ENCODE measurements around the gene GUCY2C.

GUCY2C gene

DNA sequence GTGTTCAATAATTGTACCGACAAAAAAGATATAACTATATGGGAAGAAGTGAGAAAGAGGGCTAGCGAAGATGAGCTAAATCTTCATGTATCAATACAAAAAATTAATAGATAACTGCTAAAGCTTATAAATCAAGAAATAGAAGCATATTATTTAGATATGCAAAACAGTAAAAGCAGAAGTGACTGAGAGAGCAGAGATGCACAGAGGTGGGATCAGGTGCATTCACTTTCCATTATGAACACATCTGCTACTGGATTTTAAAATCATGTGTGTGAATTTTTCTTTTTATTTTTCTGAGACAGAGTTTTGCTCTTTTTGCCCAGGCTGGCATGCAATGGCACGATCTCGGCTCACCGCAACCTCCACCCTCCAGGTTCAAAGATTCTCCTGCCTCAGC, 33.4 kb downstream of the GUCY2C start:
- no peak overlapping the region for H2AFZ ChIP-seq (ENCODE audit: insufficient read depth, low read length, poor library complexity)
- no peak overlapping the region for H3K4ac ChIP-seq (ENCODE audit: low read depth, low read length)
- no peaks in the 10 kb centered on the region for H3K36me3 ChIP-seq (ENCODE audit: control insufficient read depth in 1 of 2, insufficient read depth in 2 of 2, low read length in 2 of 2)
- DNase-seq, result no peak
- H3K79me2 ChIP-seq (ENCODE audit: control insufficient read depth, insufficient read depth, low read length, poor library complexity), result no peaks in the 10 kb centered on the region
- H3K9ac ChIP-seq (ENCODE audit: low read length), result no peak overlapping the region
- H2BK120ac ChIP-seq (ENCODE audit: insufficient read depth, low read length, poor library complexity), result no peak overlapping the region
- no peak overlapping the region for H4K91ac ChIP-seq (ENCODE audit: low read depth, low read length)
- no peaks in the 10 kb centered on the region for H3K4me1 ChIP-seq (ENCODE audit: control insufficient read depth in 1 of 2, insufficient read depth in 2 of 2, low read length in 2 of 2)
- no peak overlapping the region for H3K14ac ChIP-seq (ENCODE audit: low read length)
- H3K4me3 ChIP-seq (ENCODE audit: low read depth, low read length), result no peak overlapping the region
- H3K79me1 ChIP-seq (ENCODE audit: low read length), result no peaks in the 10 kb centered on the region
- no peaks in the 10 kb centered on the region for H3K27me3 ChIP-seq (ENCODE audit: insufficient read depth, low read length)
- H3K4me2 ChIP-seq (ENCODE audit: low read length), result no peak overlapping the region
- no peak overlapping the region for H4K12ac ChIP-seq (ENCODE audit: low read depth, low read length)
- no peak overlapping the region for H4K8ac ChIP-seq (ENCODE audit: low read depth, low read length)
- no peak overlapping the region for H2BK12ac ChIP-seq (ENCODE audit: low read length)
- no peak overlapping the region for H3K27ac ChIP-seq (ENCODE audit: low read depth, low read length)
- WGBS (ENCODE audit: extremely low coverage, insufficient coverage, insufficient read length), result no CpG with 5 or more reads among the region's 5 CpGs
- no peaks in the 10 kb centered on the region for H3K9me3 ChIP-seq (ENCODE audit: insufficient read depth, low read depth, low read length)
- H2BK5ac ChIP-seq (ENCODE audit: low read depth, low read length, poor library complexity), result no peak overlapping the region
- no peak overlapping the region for H2AK5ac ChIP-seq (ENCODE audit: low read length)
- no peak overlapping the region for H3K23ac ChIP-seq (ENCODE audit: low read length)
- H3K18ac ChIP-seq (ENCODE audit: low read length), result no peak overlapping the region

DNA sequence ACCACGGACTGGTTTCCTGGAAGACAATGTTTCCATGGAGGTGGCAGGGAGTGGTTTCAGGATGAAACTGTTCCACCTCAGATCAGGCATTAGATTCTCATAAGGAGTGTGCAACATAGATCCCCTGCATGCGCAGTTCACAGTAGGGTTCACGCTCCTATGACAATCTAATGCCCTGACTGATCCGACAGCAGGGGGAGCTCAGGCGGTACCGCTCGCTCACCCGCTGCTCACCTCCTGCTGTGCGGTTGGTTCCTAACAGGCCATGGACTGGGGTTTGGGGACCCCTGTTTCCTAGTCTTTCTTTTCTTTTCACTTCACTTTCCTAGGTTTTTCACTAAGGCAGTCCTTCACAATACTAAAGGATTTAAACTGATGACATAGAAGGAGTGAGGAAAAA, 39.6 kb downstream of the GUCY2C start:
- no peak overlapping the region for H3K23ac ChIP-seq (ENCODE audit: low read length)
- no peak overlapping the region for H3K27ac ChIP-seq (ENCODE audit: low read depth, low read length)
- no peak overlapping the region for H4K12ac ChIP-seq (ENCODE audit: low read depth, low read length)
- no peak overlapping the region for H3K4me3 ChIP-seq (ENCODE audit: low read depth, low read length)
- H4K91ac ChIP-seq (ENCODE audit: low read depth, low read length), result no peak overlapping the region
- H3K4ac ChIP-seq (ENCODE audit: low read depth, low read length), result no peak overlapping the region
- H2BK120ac ChIP-seq (ENCODE audit: insufficient read depth, low read length, poor library complexity), result no peak overlapping the region
- WGBS (ENCODE audit: extremely low coverage, insufficient coverage, insufficient read length), result no CpG with 5 or more reads among the region's 9 CpGs
- no peak overlapping the region for H3K14ac ChIP-seq (ENCODE audit: low read length)
- H2BK5ac ChIP-seq (ENCODE audit: low read depth, low read length, poor library complexity), result no peak overlapping the region
- H2BK12ac ChIP-seq (ENCODE audit: low read length), result no peak overlapping the region
- H3K4me1 ChIP-seq (ENCODE audit: control insufficient read depth in 1 of 2, insufficient read depth in 2 of 2, low read length in 2 of 2), result no peaks in the 10 kb centered on the region
- H2AFZ ChIP-seq (ENCODE audit: insufficient read depth, low read length, poor library complexity), result no peak overlapping the region
- no peak overlapping the region for H4K8ac ChIP-seq (ENCODE audit: low read depth, low read length)
- H3K9ac ChIP-seq (ENCODE audit: low read length), result no peak overlapping the region
- no peak overlapping the region for H3K4me2 ChIP-seq (ENCODE audit: low read length)
- H3K18ac ChIP-seq (ENCODE audit: low read length), result no peak overlapping the region
- H3K9me3 ChIP-seq (ENCODE audit: insufficient read depth, low read depth, low read length), result no peaks in the 10 kb centered on the region
- no peaks in the 10 kb centered on the region for H3K79me2 ChIP-seq (ENCODE audit: control insufficient read depth, insufficient read depth, low read length, poor library complexity)
- no peaks in the 10 kb centered on the region for H3K79me1 ChIP-seq (ENCODE audit: low read length)
- peak in 1 of 2 donors; percentile 10 for DNase-seq
- no peak overlapping the region for H2AK5ac ChIP-seq (ENCODE audit: low read length)
- H3K36me3 ChIP-seq (ENCODE audit: control insufficient read depth in 1 of 2, insufficient read depth in 2 of 2, low read length in 2 of 2), result no peaks in the 10 kb centered on the region
- no peaks in the 10 kb centered on the region for H3K27me3 ChIP-seq (ENCODE audit: insufficient read depth, low read length)

GRCh38 chr12:14655284-14655683, 41.1 kb downstream of the GUCY2C start:
- Histone ChIP-seq H2AFZ (ENCODE audit: insufficient read depth, low read length, poor library complexity) (no peak overlapping the region), H4K91ac (ENCODE audit: low read depth, low read length) (no peak overlapping the region), H3K36me3 (ENCODE audit: control insufficient read depth in 1 of 2, insufficient read depth in 2 of 2, low read length in 2 of 2) (no peaks in the 10 kb centered on the region), H4K12ac (ENCODE audit: low read depth, low read length) (no peak overlapping the region), H3K18ac (ENCODE audit: low read length) (no peak overlapping the region), H2AK5ac (ENCODE audit: low read length) (no peak overlapping the region), H3K4me2 (ENCODE audit: low read length) (no peak overlapping the region), H3K27ac (ENCODE audit: low read depth, low read length) (no peak overlapping the region), H2BK120ac (ENCODE audit: insufficient read depth, low read length, poor library complexity) (no peak overlapping the region), H3K9ac (ENCODE audit: low read length) (no peak overlapping the region), H3K79me1 (ENCODE audit: low read length) (no peaks in the 10 kb centered on the region), H3K9me3 (ENCODE audit: insufficient read depth, low read depth, low read length) (no peaks in the 10 kb centered on the region), H3K14ac (ENCODE audit: low read length) (no peak overlapping the region), H4K8ac (ENCODE audit: low read depth, low read length) (no peak overlapping the region), H3K23ac (ENCODE audit: low read length) (no peak overlapping the region), H3K4ac (ENCODE audit: low read depth, low read length) (no peak overlapping the region), H3K4me1 (ENCODE audit: control insufficient read depth in 1 of 2, insufficient read depth in 2 of 2, low read length in 2 of 2) (no peaks in the 10 kb centered on the region), H3K79me2 (ENCODE audit: control insufficient read depth, insufficient read depth, low read length, poor library complexity) (no peaks in the 10 kb centered on the region), H3K27me3 (ENCODE audit: insufficient read depth, low read length) (no peaks in the 10 kb centered on the region), H2BK12ac (ENCODE audit: low read length) (no peak overlapping the region), H3K4me3 (ENCODE audit: low read depth, low read length) (no peak overlapping the region), H2BK5ac (ENCODE audit: low read depth, low read length, poor library complexity) (no peak overlapping the region)
- WGBS (ENCODE audit: extremely low coverage, insufficient coverage, insufficient read length), result no CpG with 5 or more reads among the region's 1 CpG
- DNase-seq, result no peak

GRCh38 chr12:14654842-14655241, 41.6 kb downstream of the GUCY2C start:
- H2AFZ ChIP-seq (ENCODE audit: insufficient read depth, low read length, poor library complexity), result no peak overlapping the region
- H2BK12ac ChIP-seq (ENCODE audit: low read length), result no peak overlapping the region
- H4K12ac ChIP-seq (ENCODE audit: low read depth, low read length), result no peak overlapping the region
- H3K79me2 ChIP-seq (ENCODE audit: control insufficient read depth, insufficient read depth, low read length, poor library complexity), result no peaks in the 10 kb centered on the region
- no peak for DNase-seq
- no peak overlapping the region for H3K23ac ChIP-seq (ENCODE audit: low read length)
- H3K4ac ChIP-seq (ENCODE audit: low read depth, low read length), result no peak overlapping the region
- H3K4me2 ChIP-seq (ENCODE audit: low read length), result no peak overlapping the region
- H3K18ac ChIP-seq (ENCODE audit: low read length), result no peak overlapping the region
- H3K9ac ChIP-seq (ENCODE audit: low read length), result no peak overlapping the region
- no peak overlapping the region for H3K4me3 ChIP-seq (ENCODE audit: low read depth, low read length)
- H4K8ac ChIP-seq (ENCODE audit: low read depth, low read length), result no peak overlapping the region
- H3K36me3 ChIP-seq (ENCODE audit: control insufficient read depth in 1 of 2, insufficient read depth in 2 of 2, low read length in 2 of 2), result no peaks in the 10 kb centered on the region
- H4K91ac ChIP-seq (ENCODE audit: low read depth, low read length), result no peak overlapping the region
- no peaks in the 10 kb centered on the region for H3K27me3 ChIP-seq (ENCODE audit: insufficient read depth, low read length)
- H3K9me3 ChIP-seq (ENCODE audit: insufficient read depth, low read depth, low read length), result no peaks in the 10 kb centered on the region
- H2AK5ac ChIP-seq (ENCODE audit: low read length), result no peak overlapping the region
- no peaks in the 10 kb centered on the region for H3K4me1 ChIP-seq (ENCODE audit: control insufficient read depth in 1 of 2, insufficient read depth in 2 of 2, low read length in 2 of 2)
- H3K14ac ChIP-seq (ENCODE audit: low read length), result no peak overlapping the region
- no peaks in the 10 kb centered on the region for H3K79me1 ChIP-seq (ENCODE audit: low read length)
- no peak overlapping the region for H2BK120ac ChIP-seq (ENCODE audit: insufficient read depth, low read length, poor library complexity)
- no peak overlapping the region for H2BK5ac ChIP-seq (ENCODE audit: low read depth, low read length, poor library complexity)
- H3K27ac ChIP-seq (ENCODE audit: low read depth, low read length), result no peak overlapping the region

Data from trophoblast cell (in vitro differentiated cells and primary cell).